ENCODE data around the gene TBL1X. TPM values are rescaled to one million over a fixed set of nuclear protein-coding genes. Genes with fewer than 3 reads are reported as not detected.

TBL1X gene
- total RNA-seq, 1 donor from 2014 or later = 21.4 TPM

GRCh38 chrX:9510366-9510765 is 45.5 kb downstream of the TBL1X start:
- DNase-seq (ENCODE audit: low spot score) = no peak
- Mint-ChIP-seq H3K27ac (ENCODE audit: unreplicated experiment) (no peak overlapping the region), H3K4me1 (ENCODE audit: low read depth) (no peaks in the 10 kb centered on the region), H3K36me3 (ENCODE audit: low read depth) (peaks cover 1% of the 10 kb centered on the region), H3K9me3 (ENCODE audit: low read depth) (peaks cover 34% of the 10 kb centered on the region), H3K27me3 (ENCODE audit: low read depth) (no peaks in the 10 kb centered on the region), H3K4me3 (ENCODE audit: unreplicated experiment) (no peak overlapping the region)
- no peak for TF ChIP-seq CTCF (IDR thresholded peaks at IDR 0.05)

- Mint-ChIP-seq H3K9me3 (ENCODE audit: low read depth) (peaks cover 30% of the 10 kb centered on the region), H3K4me1 (ENCODE audit: low read depth) (no peaks in the 10 kb centered on the region), H3K27me3 (ENCODE audit: low read depth) (no peaks in the 10 kb centered on the region), H3K4me3 (ENCODE audit: unreplicated experiment) (no peak overlapping the region), H3K27ac (ENCODE audit: unreplicated experiment) (no peak overlapping the region), H3K36me3 (ENCODE audit: low read depth) (no peaks in the 10 kb centered on the region)
- no peak for DNase-seq (ENCODE audit: low spot score)
- TF ChIP-seq CTCF (IDR thresholded peaks at IDR 0.05) = no peak
Measured at GRCh38 chrX:9510980-9511379, 46.1 kb downstream of the TBL1X start.

- DNase-seq (ENCODE audit: low spot score) = no peak
- no peak for TF ChIP-seq CTCF (IDR thresholded peaks at IDR 0.05)
- H3K27ac Mint-ChIP-seq (ENCODE audit: unreplicated experiment) = no peak overlapping the region
- H3K9me3 Mint-ChIP-seq (ENCODE audit: low read depth) = peaks cover 14% of the 10 kb centered on the region
- H3K4me3 Mint-ChIP-seq (ENCODE audit: unreplicated experiment) = no peak overlapping the region
- H3K27me3 Mint-ChIP-seq (ENCODE audit: low read depth) = no peaks in the 10 kb centered on the region
- H3K36me3 Mint-ChIP-seq (ENCODE audit: low read depth) = no peaks in the 10 kb centered on the region
- H3K4me1 Mint-ChIP-seq (ENCODE audit: low read depth) = peaks cover 12% of the 10 kb centered on the region
Measured at GRCh38 chrX:9515489-9515888, 50.6 kb downstream of the TBL1X start.

- no peak overlapping the region for H3K4me3 Mint-ChIP-seq (ENCODE audit: unreplicated experiment)
Measured at GRCh38 chrX:9515973-9516538, 51.2 kb downstream of the TBL1X start.

GRCh38 chrX:9516635-9517034 is 51.8 kb downstream of the TBL1X start:
- H3K9me3 Mint-ChIP-seq (ENCODE audit: low read depth) = peaks cover 10% of the 10 kb centered on the region
- no peak overlapping the region for H3K4me3 Mint-ChIP-seq (ENCODE audit: unreplicated experiment)
- no peak overlapping the region for H3K27ac Mint-ChIP-seq (ENCODE audit: unreplicated experiment)
- no peaks in the 10 kb centered on the region for H3K27me3 Mint-ChIP-seq (ENCODE audit: low read depth)
- H3K4me1 Mint-ChIP-seq (ENCODE audit: low read depth) = peaks cover 12% of the 10 kb centered on the region
- TF ChIP-seq CTCF (IDR thresholded peaks at IDR 0.05) = no peak
- DNase-seq (ENCODE audit: low spot score) = no peak
- H3K36me3 Mint-ChIP-seq (ENCODE audit: low read depth) = no peaks in the 10 kb centered on the region

More at GRCh38 chrX:9515973-9516538, 51.2 kb downstream of the TBL1X start:
- peaks cover 12% of the 10 kb centered on the region for H3K9me3 Mint-ChIP-seq (ENCODE audit: low read depth)
- H3K36me3 Mint-ChIP-seq (ENCODE audit: low read depth) = no peaks in the 10 kb centered on the region
- H3K27me3 Mint-ChIP-seq (ENCODE audit: low read depth) = no peaks in the 10 kb centered on the region
- H3K27ac Mint-ChIP-seq (ENCODE audit: unreplicated experiment) = no peak overlapping the region
- H3K4me1 Mint-ChIP-seq (ENCODE audit: low read depth) = peaks cover 12% of the 10 kb centered on the region
- TF ChIP-seq CTCF (IDR thresholded peaks at IDR 0.05) = no peak
- DNase-seq (ENCODE audit: low spot score) = no peak

Measured in chondrocyte (in vitro differentiated cells).